ENCODE data around the gene MAGI2.

- TF ChIP-seq CTCF (IDR thresholded peaks at IDR 0.05) (no peak), POLR2A (IDR thresholded peaks at IDR 0.05) (no peak)
Measured at GRCh38 chr7:79301419-79301818, 152.0 kb downstream of the MAGI2 start.
